SU-DHL-6 (cell line): ENCODE data around the gene THSD7B.

Source experiments
- CTCF ChIP-seq: fragments of 200-600 bp; sonication (generic); IDR thresholded peaks from one replicate; pipeline ENCODE4 v1.5.1; 2017; ENCODE audit warnings: antibody characterized with exemption, mild to moderate bottlenecking, low read length, moderate library complexity; ENCODE audit not compliant: insufficient read depth, poor library complexity, severe bottlenecking
- EZH2phosphoT487 ChIP-seq: fragments of 200-600 bp; sonication (generic), shearing (Covaris generic); conservative IDR thresholded peaks from 2 replicates; pipeline ENCODE4 v1.6.1; 2018; ENCODE audit warnings: mild to moderate bottlenecking, antibody characterized with exemption, low read length, moderate library complexity, mixed read lengths

GRCh38 chr2:137156221-137156844 is 391.0 kb downstream of the THSD7B start:
- TF ChIP-seq CTCF = no peak
- TF ChIP-seq EZH2phosphoT487 = no peak
